Epidermal melanocyte (primary cell): ENCODE data around the gene ARID1B.
A peak's percentile ranks its signal among the peaks of the same experiment; 100 is the strongest.

Experiments
- DNase-seq: peaks from one replicate; pipeline ENCODE4 v3.0.0; 2011; ENCODE audit warnings: low spot score; ENCODE audit not compliant: insufficient read length

The ARID1B gene

DNA sequence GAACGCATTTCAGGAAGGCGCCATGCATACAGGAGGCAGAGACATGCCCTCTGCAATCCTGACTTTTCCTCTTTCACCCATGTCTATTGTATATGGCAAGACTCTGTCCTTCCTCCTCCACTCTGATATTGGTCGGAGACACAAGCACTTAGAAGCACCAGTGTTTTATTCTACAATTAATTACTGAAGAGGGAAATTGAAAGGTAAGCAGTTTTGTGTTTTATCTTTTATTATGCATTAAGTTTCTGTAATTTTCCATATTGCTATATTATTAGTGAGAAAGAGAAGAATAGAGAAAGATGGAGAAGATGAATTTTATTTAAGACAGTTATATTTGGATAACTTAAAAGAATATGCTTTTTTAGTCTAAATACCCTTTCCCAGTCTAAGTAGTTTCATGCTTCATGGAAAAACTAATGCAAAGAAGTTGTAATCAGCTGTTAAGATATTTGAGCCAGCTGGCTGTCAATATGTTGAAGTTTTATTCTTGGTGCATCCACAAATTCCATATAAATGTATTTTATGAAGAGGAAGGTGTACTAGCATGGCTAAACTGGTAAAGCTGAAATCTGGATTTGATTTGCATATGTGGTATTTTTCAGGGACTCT, 13.6 kb downstream of the ARID1B start:
- DNase-seq: no peak

DNA sequence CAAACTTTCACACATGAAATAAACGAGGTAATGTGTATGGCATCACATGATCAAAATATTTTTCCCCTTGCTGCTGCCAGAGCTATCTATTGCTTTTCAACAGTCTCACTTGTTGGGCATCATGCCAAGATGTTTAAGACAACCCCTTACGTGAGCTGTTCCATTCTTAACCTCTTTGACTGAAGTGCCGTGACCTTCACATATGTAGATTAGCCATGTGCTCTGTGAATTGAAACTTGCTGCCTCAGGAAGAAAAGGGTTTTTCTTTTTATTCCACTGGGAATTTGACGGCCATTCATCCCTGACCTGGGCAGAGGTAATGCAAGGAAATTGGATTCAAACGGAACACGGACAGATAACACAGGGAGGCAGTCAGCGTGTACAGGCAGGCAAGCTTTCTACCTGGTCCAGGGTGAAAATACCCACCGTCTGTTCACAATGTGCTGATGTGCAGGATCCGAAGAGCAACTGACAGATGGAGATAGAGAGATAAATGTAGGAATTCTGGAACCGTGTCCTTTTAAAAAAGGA, 14.2 kb downstream of the ARID1B start:
- no peak for DNase-seq

DNA sequence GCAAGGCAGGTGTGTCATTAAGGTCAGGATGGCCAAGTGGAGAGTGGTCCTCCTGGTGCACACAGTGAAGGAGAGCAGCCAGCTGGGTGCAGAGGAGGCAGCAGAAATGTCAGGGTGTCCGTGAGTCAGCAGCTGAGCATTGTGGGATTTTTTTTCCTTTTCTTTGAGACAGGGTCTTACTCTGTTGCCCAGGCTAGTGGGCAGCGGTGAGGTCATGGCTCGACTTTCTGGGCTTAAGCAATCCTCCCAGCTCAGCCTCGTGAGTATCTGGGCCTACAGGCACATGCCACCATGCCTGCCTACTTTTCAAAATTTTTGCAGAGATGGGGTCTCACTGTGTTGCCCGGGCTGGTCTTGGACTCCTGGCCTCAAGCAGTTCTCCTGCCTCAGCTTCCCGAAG, 16.0 kb downstream of the ARID1B start:
- no peak for DNase-seq

DNA sequence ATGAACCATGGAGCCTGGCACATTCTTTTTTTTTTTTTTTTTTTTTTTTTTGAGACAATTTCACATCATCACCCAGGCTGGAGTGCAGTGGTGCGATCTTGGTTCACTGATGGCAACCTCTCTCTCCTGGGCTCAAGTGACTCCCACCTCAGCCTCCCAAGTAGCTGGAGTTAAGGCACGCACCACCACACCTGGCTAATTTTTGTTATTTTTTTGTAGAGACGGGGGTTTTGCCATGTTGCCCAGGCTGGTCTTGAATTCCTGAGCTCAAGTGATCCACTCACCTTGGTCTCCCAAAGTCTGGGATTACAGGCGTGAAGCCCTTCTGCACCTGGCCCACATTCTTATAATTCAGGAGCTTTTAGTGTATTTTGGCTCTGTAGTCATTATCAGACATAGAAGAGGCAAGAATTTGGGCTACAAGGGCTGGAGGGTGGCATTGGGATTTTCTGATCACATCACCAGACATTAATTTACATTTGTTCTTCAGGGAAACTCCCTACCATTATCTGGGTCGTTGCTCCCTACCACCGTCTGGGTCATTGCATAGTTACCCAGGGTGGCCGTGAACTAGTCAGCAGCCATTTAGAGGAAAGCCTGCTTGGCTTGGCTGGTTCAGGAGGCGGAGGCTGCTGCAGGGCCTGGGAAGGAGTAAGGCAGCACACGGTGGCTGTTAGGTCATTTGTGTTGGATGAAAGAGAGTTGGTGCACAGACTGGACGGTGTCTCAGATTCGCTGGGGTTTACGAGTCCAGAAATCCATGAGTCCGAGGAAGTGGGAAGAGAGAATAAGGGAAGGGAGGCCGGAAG, 17.6 kb downstream of the ARID1B start:
- DNase-seq: no peak

DNA sequence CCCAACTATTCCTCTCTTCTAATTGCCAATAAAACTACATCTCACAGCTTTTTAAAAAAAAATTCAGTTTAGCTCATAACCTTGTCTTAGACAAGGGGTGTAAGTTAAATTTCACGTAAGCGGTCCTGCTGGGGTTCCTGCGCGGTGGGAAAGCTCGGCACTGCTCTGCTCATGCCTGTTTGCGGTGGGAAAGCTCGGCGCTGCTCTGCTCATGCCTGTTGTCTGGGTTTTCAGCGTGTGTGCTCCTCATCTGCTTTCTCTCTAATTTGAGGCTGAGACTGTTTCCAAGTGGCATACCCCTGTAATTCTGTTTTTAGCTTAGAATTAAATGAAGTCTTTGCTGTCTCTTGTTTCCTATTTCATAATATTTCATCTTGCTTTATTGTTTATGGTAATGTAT, 18.6 kb downstream of the ARID1B start:
- DNase-seq: no peak

DNA sequence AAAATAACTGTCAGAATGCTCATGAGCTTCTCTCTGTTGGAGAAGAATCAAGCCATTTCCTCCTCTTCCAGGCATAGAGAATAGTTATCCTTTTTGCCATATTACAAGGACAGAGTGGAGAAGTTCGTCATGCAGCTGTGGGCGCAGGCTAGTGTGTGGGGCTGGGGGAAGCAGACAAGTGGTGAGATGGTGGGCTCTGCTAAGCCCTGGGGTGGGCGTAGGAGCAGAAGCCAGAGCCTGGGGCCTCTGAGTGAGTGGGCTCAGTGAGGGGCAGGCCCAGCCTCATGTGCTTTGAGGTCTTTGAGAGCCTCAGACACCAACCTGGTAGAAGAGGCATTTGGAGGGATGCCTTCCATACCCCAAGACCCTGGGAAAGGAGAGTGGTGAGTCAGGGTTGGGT, 19.4 kb downstream of the ARID1B start:
- no peak for DNase-seq

DNA sequence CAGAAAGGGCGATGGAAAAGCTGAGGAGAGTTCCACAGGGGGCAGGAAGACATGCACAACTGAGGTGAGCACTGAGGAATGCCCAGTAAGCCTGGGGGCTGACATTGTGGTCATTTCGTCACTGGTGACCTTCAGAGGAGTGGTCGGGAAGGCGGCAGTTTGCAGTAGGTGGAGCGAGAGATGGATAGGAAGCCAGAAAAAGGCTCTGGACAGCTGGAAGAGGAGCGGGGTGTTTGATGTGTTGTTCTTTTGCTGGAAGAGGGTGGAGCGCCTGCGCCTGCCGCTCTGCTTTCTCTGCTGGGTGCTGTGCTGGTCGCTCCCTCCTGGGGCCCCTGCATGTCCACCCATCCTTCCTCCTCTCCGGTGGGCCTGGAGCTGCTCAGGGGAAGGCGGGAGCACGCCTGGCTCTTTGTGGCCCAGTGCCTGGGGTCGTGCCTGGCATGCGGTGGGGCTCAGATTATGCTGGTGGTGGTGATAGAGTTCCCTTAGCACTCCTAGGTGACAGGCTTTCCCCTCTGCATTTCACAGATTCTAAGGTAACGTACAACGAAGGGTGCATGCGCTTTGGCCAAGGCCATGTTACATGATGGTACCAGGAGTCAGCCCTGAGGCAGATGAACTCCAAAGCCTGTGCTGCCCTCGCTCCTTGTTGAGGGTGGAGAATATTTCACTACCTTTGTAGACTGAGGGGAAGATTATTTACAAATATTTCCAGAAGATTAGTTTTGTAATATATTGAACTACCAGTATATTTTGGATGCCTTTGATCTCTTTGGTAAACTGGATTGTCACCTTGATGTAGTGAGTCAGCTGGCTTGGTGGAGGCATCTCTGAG, 20.9 kb downstream of the ARID1B start:
- no peak for DNase-seq

DNA sequence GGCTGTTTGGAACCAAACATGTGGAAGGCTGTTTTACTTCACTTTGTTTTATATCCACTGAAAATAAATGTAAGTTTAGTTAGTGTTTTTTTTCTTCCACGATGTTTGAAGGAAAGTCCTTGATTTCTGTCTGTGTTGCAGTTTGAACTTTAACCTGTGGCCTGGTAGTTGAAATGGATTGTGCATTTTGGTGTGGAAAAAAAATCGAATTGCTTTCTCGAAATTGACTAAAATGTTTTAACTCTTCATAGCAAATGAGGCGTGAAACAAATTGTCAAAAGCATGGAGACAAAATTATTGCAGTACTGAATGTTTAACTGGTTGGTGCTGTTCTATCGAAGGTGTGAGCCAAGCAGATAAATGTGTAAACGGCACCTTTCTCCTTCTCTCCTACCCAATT, 24.5 kb downstream of the ARID1B start:
- no peak for DNase-seq

DNA sequence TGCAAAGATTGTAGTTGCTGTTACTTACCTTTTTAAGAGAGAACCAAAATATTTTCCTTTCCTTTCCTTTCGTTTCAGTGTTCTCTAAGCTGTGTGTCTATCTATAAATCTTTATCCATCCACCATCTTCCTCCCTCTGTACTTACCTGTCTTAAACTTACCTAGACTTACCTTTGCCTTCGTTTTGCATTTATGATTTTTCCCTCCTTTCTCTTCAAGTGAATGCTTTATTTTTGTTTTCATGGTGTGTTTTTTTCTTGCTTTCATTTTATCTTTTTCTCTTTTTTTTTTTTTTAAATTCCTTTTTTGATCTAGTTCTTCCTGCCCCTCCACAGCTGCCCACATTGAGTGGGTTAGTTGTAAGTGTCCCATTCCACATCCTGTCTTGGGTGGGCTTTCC, 26.2 kb downstream of the ARID1B start:
- DNase-seq: no peak

DNA sequence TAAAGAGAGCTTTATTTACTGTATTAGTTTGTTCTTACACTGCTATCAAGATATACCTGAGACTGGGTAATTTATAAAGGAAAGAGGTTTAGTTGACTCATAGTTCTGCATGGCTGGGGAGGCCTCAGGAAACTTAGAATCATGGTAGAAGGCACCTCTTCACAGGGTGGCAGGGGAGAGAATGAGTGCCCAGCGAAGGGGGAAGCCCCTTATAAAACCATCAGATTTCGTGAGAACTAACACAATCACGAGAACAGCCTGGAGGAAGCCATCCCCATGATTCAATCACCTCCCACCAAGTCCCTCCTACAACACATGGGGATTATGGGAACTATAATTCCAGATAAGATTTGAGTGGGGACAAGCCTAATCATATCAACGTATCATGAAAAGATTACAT, 27.2 kb downstream of the ARID1B start:
- DNase-seq: no peak

DNA sequence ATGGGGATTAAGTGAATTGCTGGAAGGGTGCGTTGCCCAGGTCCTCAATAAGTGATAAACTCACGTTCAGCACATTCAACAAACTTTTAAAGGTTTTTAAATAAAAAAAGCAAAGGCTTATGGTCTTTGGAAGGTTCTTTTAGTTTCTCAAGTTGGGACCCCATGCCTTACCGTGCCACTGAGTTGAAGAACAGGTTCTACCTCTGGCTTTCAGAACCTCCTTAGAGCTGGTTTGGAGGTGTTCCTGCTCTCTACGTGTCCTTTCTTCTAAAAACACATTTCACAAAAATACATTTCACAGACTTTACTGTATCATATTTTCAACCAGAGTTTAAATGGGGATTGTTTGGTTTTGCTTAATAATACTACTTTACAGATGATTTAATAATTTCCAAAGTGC, 29.0 kb downstream of the ARID1B start:
- no peak for DNase-seq

DNA sequence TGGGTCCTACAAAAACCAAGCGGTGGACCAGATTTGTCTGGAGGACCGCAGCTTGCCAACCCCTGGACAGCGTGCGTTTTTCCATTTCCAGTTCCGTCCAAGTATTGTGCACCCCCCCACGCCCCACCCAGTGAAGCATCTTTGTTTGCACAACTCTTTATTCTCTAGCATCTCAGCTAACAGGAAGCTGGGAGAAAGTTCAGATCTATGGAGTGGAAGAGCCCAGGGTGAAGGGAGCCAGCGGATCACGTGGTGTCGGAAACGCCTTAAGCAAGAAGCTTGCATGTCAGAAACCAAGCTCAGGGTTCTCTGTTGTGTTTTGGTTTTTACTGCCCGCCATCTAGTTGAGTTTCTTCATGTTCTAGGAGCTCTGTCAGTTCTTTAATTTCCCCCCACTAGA, 29.9 kb downstream of the ARID1B start:
- DNase-seq: no peak

DNA sequence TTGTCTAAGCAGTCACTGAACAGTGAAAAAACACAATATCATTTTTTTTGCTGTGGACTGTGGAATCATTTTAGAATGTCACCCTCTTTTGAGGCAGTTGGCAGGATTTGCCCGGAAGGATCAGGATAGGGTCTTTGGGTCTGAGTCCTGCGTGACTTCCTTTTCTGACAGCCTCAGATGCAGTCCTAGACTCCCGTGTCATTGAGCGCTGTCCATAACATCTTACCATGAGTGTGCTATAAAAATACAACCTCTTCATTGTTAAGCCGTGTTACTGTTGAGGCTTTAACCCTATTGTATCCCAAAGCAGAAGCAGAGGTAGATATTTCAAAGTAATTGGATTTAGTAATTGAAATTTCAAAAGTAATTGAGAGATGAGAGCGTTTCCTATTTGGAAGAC, 30.6 kb downstream of the ARID1B start:
- no peak for DNase-seq

DNA sequence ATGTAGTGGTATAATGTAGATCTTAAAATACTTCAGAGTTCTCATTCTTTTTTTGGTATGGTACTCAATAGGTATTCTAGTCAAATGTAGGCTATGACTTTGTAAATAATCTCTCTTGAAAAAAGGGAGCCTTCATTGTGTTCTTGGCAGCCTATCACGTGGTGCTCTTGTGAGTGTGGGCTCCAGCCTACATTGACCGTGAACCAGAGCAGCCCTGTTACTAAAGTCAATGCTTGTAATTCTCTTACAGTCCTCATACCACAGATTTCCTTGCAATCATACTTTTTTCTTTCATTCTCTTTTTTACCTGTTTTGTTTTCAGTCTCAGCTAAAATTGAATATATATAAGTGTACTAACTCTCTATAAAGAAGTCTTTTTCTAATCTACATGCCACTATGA, 31.1 kb downstream of the ARID1B start:
- DNase-seq: no peak

DNA sequence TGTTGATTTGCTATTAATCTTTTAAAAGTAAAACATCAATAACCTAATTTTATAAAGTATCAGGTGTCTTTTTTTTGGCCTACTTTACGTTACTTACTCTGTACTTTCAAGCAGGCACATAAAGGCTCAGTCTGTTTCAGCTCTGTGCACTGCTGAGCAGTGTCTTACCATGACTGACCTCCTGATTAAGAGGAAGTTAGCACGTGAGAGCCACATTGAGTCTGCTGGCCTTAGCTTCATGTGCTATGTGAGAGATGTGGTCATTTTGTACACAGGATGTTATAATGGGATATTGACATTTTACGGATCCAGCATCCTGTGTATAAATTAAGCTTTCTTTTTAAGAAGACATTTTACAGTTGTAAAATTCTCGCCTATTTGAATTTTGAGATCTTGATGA, 31.9 kb downstream of the ARID1B start:
- peak; percentile 64 for DNase-seq

DNA sequence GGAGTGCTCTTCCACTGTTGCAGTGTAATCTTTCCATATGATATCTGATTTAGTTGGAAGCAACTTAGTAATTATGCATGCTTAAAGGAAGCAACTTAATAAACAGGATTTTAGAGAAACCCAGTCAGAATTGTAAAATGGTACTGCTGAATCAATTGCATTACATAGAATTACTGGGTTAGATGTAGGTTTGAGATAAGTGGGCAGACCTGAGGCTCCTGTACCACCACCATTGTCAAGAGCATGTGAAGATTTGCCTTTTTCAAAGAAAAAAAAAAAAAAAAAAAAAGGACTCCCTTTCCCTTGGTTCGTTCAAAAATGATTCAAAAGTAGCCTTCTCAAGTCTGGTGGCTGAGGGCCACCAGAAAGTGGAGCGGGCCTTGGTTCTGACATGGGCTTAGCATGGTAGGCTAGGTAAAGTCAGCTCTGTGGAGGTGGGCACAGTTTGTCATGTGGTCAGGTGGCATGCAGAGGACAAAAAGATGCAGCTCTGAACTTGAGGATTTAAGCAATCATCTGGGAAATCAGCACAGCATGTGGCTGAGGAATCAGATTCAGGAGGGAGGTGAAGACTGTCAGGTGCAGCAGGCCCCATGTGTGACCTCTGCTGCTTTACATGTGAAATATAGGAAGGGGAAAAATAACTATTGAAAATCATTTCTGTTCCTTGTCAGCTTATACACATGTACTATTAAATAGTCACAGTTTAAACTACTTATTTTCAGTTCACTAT, 32.4 kb downstream of the ARID1B start:
- no peak for DNase-seq

DNA sequence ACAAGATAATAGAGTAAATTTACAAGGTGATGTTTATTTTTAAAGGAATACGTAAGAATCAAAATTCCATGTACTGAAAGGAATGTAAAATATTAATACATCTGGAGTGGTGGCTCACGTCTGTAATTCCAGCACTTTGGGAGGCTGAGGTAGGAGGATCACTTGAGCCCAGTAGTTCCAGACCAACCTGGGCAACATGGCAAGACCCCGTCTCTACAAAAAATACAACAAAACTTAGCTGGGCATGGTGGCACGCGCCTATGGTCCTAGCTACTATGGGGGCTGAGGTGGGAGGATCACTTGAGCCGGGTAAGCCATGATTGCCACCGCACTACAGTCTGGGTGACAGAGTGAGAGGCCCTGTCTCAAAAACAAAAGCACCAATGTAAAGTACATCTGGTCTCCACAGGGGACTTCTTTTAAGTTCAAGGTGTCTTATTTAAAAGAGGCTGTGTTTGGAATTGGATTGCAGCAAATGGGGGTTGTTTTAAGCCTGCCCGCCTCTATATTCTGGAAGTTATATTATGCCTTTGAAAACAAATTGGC, 36.9 kb downstream of the ARID1B start:
- no peak for DNase-seq

DNA sequence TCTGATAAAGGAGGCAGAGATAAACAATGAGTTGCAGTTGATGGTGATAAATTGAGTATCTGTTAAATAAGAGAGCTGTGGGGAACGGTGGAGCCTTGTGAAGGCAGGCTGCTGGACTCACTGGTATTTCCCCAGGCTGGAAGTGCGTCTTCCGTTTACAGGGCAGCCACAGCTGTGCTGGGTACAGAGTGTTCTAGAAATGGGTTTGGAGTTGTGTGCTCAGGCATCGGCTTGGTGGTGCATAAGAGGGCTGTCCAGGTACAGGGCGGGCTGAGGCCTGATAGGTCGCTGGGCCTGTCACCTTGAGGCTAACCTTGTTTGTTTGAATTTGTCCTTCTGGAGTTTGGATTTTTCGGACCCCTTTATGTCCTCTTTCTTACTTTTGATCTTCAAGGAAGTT, 39.3 kb downstream of the ARID1B start:
- DNase-seq: no peak

DNA sequence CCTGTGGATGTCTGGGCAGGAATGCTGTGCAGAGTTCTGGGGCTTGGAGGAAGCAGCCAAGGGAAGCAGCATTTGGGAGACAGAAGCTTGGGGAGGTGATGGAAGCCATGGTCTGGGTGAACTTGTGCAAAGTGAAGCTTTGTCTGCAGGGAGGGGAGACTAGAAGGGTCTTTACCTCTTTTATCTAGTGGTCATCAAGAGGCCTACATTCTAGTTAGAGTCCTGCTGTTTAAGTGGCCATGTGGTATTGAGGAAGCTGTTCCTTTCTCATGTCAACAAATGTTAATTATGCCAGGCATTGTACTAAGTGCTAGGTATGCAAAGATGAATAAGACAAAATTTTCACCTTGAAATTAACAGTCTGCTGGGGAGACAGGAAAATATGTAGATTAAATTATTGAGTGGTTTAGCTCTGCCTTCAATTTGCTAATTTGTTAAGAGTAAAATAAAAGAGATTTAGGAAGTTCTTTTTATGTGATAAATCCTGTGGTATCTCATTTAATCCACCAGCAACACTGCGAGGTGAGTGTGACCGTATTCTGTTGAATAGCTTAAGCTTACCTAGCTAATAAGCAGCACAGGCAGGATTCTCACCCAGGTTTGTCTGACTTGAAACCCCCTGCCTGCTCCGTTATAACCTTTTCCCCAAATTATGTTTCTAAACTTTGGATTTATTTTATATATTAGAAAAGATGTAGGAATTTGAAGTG, 43.1 kb downstream of the ARID1B start:
- DNase-seq: no peak

DNA sequence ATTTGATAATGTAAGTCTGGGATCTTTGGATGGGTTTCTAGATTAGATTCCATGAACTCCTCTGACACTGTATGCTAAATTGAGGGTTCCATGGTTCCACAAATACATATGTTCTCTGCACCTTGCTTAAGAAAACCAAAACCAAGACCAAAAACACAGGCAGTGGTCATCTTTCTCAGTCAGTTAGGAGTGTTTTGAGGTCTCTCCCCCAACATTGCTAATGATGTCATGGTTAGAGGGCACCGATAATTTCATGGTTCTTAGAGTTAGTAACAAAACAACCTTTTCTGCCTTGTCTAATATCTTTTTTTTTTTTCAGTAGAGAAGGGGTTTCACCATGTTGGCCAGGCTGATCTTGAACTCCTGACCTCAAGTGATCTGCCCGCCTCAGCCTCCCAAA, 44.5 kb downstream of the ARID1B start:
- no peak for DNase-seq
